Prostate gland (tissue), 2 donors: Measurements from ENCODE around the gene ARHGAP6.

Experiments used
- CTCF ChIP-seq, 4 experiments: fragments of 200-600 bp in 2 of 4; fragments of 450-650 bp in 2 of 4; sonication (generic) in 2 of 4; IDR thresholded peaks; 1 replicate in 3 of 4; 2 replicates in 1 of 4; pipeline ENCODE4 v1.5.1; 2016 to 2019; ENCODE audit warnings: antibody characterized with exemption in 4 of 4, mild to moderate bottlenecking in 2 of 4, moderate library complexity in 2 of 4
- POLR2A ChIP-seq: fragments of 450-650 bp; IDR thresholded peaks from one replicate; pipeline ENCODE4 v1.6.1; 2016; ENCODE audit warnings: antibody characterized with exemption, mild to moderate bottlenecking

DNA sequence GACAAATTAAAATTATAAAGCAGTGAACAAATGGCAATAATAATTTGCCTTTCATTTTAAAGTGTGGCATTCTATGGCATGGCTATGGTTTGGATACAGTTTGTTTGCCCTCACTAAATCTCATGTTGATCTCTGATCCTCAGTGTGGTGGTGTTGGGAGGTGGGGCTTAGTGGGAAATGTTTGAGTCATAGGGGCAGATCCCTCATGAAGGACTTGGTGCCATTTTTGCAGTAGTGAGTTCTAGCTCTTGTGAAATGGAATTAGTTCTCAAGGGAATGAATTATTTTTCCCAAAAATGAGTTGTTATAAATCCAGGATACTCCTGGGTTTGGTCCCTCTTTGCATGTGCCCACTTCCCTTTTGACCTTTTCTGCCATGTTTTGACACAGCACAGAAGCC is 191.1 kb downstream of the ARHGAP6 start:
- TF ChIP-seq CTCF (IDR thresholded peaks at IDR 0.05) (no peak), POLR2A (no peak)
